Stimulated activated CD8-positive, alpha-beta memory T cell treated with anti-CD3 and anti-CD28 coated beads, Interleukin-2, amount 100 ng/mL, for 1 hour (primary cell): ENCODE measurements around the gene ALG14.
"Not testable (repeated sequence)": the region's sequence is repeated elsewhere in the genome, so short reads cannot be mapped to it uniquely, and the experiment has no call there.

Experiments used
- DNase-seq, 2 donors: peaks; one replicate each; pipeline ENCODE4 v3.0.0-alpha.2; 2020; ENCODE audit warnings: low read depth in 2 of 2

Gene ALG14

GRCh38 chr1:94953746-94954145 is 119.0 kb downstream of the ALG14 start:
- no peak for DNase-seq

DNA sequence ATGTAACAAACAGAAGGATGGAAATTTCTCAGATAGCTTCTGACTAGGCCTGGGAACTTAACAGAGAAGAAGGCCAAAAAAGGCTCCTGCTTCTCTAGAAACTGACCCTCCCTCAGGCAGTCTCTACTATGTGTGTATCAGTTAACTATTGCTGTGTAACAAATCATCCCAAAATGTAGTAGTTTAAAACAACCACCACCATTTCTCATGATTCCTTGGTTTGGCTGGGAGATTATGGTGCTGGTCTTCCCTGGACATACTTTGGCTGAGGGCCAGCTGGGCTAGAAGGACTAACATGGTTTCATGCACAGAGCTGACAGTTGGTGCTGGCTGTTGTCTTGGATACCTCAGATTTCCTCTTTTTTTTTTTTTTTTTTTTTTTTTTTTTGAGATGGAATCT is 119.6 kb downstream of the ALG14 start:
- no peak for DNase-seq

DNA sequence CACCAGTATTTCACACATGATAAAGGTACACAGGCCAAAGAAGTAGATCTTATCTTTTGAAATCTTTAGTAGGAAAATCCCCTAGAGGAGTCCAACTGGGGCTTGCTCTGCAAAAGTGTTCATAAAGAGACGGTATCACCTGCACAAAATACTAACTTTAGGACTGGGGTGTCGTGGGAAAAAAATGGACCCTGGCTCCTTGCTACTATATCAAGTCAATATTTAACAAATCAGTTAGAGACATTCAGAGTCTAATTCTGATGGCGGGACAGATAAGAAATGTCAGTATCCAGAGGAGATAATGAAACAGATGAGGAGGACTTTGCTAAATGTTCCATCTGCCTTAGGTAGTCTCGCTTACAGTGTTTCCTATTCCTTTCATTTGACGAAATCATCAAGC is 120.2 kb downstream of the ALG14 start:
- DNase-seq = no peak

GRCh38 chr1:94951509-94952208 is 121.1 kb downstream of the ALG14 start:
- no peak for DNase-seq

DNA sequence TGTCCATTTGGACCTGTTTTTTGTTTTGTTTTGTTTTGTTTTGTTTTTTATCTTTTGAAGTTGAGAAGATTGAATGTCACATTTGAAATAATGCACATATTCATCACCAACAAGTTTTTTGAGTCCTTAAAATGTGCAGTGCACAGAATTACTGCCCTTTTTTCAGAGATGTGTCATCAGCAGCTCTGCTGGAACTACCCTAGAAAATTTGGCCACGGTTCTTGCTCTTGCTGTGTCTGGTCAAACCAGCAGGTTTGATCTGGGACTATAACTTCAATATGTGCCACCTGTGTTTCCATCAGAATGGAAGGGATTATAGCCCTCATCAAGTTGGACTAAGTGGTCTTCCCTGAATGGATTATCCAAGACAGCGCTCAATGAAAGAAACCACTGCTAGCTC is 121.7 kb downstream of the ALG14 start:
- no peak for DNase-seq

DNA sequence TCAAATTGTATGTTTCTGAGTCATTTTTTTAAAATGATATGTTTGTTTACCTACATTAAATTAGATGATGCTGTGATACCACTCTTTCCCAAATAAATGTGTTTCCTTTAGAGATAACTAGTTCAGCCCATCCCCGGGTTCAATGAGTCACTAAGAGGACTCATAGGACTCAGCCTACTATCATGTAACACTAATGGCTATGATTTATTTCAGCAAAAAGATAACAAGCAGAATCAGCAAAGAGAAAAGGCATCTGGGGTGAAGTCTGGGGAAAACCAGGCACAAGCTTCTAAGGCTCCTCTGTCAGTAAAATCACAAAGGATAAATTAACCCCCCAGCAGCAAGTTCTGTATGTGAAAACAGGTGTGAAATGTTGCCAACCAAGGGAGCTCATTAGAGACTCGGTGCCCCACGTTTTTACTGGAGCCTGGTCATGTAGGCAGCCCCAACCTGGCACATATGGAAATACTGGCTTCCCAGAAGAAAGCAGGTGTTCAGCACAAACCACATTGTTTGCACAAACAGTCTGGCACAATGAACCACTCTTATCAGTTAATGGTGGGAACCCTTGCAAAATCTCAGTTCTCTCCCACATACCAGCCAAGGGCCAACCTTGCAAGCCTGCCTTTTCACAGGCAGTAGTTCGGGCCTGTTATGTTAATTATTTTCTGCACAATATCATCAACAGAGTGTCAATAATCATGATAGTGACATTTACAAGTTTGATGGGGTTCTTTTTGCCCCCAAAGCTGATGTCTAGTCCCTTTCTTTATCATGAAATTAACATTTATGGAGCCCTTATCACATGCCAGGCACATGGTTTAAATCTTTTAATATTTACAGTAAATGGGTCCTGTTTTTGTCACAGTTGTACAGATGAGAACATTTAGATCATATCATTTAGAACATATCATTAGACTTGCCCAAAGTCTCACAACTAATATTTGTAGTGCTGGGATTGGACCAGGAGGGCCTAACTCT is 122.8 kb downstream of the ALG14 start:
- no peak for DNase-seq

- DNase-seq = no peak
These were observed 125.3 kb downstream of the ALG14 start for GRCh38 chr1:94947437-94947836.

DNA sequence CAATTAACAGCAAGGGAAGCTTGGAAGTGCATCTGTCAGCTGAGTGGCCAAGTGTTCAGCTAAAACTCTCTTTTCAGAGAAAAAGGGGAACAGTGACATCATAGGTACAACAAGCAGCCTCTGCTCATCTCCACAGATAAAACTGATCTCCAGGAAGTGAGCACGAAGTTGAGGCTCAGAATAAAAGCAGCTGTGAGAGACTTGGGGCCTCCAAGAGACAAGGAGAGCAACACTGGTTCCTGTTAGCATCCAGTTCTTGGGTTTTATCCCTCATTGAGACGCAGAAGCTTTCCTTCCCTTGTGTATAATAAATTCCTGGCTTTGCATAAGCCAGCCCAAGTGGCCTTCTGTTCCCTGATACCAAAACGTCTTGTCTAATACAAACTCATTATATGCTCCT is 125.9 kb downstream of the ALG14 start:
- no peak for DNase-seq

GRCh38 chr1:94942171-94943128 is 130.3 kb downstream of the ALG14 start:
- no peak for DNase-seq

GRCh38 chr1:94941480-94941879 is 131.3 kb downstream of the ALG14 start:
- not testable (repeated sequence) for DNase-seq

- no peak for DNase-seq
These were observed 132.0 kb downstream of the ALG14 start for GRCh38 chr1:94940738-94941137.

- DNase-seq = no peak
These were observed 134.9 kb downstream of the ALG14 start for GRCh38 chr1:94937820-94938219.

DNA sequence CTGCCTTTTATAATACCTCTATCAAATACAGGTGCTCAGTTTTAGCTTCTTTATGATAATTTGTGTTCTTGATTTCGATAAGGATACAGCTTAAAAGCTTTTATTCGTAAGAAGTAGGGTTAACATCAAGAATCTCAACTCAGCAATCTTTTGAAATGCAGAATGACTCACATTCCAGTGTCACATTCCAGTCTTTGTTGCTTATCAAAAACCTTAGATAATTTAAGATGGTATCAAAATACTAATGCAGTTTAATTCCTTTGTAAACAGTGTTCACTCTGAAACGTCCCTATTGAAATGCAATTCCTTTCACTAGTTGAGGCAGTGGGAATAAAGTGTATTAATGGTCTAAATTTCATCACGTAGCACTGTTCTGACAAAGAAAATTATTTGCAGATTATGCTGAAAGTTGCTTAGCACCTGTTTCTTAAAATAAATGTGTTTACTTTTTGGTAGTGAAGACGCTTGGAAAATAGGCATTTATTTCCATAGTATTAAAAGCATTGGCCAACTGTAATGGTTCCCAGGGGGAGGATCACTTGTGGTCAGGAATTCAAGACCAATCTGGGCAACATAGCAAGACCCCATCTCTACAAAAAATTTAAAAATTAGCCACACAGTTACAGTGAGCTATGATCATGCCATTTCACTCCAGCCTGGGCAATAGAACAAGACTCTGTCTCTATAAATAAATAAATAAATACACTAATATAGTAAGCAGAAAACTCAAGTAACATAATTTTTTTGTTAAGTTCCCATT is 135.7 kb downstream of the ALG14 start:
- DNase-seq = no peak

GRCh38 chr1:94935476-94935875 is 137.3 kb downstream of the ALG14 start:
- no peak for DNase-seq

- no peak for DNase-seq
These were observed 137.7 kb downstream of the ALG14 start for GRCh38 chr1:94935034-94935433.

GRCh38 chr1:94934551-94934950 is 138.2 kb downstream of the ALG14 start:
- DNase-seq = no peak

DNA sequence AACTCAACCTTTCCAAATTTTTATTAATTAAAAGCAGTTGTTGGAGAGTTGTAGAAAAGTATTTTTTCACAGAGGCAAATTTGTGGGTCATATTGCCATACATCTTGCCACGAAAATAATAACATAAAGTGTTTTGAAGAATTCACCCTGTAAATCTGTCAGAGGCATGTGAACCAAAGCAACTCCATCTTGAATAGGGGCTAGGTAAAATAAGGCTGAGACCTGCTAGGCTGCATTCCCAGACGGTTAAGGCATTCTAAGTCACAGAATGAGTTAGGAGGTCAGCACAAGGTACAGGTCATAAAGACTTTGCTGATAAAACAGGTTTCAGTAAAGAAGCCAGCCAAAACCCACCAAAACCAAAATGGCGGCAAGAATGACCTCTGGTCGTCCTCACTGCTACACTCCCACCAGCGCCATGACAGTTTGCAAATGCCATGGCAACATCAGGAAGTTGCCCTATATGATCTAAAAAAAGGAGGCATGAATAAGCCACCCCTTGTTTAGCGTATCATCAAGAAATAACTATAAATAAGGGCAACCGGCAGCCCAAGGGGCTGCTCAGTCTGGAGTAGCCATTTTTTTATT is 141.4 kb downstream of the ALG14 start:
- DNase-seq = no peak

DNA sequence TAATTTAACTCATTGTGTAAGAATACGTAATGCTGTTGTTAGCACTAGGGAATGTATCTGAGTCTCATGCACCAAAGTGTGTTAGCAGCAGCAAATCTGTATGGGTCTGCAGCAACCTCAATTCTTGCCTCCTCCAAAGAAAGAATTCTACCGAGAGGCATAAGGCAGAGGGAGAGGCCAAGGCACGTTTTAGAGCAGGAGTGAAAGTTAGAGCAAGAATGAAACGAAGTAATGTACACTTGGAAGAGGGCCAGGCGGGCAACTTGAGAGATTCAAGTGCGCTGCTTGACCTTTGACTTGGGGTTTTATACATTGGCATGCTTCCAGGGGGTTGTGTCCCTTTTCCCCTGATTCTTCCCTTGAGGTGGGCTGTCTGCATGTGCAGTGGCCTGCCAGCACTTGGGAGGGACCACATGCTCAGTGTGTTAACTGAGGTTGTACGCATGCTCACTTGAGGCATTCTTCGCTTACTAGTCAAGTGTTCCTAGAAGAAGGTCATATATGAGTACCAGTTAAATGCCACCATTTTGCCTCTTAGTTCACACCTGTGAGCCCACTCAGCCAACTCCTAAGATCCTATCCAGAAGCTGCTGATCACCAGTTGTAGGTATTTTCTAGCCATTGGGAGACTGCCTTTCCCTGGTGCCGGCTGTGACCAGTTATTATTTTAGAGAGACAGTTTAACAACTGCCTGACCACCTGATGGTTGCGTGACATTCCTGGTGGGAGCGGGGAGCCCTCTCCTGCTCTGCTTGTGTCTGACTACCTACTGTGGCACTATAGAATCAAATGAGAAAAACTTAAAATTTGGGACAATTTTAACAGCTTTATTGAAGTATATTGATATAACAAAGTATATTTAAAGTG is 143.2 kb downstream of the ALG14 start:
- DNase-seq = no peak

GRCh38 chr1:94928293-94928939 is 144.3 kb downstream of the ALG14 start:
- DNase-seq = no peak
